Fibroblast of skin of left biceps (primary cell): Measurements from ENCODE around the gene PRR9.

ENCODE experiments used
- DNase-seq, 2 experiments: peaks; one replicate each; pipeline ENCODE4 v3.0.0-alpha.2; 2013; ENCODE audit warnings: low read depth in 2 of 2

Gene PRR9

DNA sequence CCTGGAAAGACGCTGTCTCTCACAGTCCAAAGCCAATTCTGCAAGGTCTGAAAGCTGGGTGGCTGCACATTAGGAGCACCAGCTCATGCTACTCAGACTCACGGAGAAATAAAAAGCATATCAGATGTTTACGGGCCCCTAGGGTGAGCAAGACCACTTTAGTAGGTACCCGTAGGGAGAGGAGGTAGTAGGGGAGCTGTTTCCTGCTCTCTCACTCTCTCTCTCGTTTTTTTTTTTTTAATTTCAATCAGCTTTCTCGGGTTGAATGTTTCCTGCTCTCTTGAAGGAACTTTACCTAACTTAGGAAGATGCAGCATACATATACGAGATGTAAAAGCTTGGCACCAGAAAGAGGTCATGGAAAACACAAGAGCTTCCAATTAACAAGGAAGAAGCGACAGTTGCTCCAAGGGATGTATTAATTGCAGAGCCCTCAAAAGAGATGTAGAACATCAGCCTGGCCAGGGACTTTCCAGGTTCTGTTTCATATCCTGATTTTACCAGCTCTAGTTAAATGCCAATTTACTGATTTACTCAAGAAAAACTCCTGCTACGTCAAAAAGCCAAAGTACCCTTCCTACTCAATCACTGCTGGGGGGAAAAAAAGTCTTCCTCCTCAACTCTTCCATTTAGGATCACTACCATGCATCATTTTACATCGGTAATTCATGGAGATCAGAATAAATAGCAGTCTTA lies 45.2 kb downstream of the PRR9 start:
- DNase-seq = no peak

DNA sequence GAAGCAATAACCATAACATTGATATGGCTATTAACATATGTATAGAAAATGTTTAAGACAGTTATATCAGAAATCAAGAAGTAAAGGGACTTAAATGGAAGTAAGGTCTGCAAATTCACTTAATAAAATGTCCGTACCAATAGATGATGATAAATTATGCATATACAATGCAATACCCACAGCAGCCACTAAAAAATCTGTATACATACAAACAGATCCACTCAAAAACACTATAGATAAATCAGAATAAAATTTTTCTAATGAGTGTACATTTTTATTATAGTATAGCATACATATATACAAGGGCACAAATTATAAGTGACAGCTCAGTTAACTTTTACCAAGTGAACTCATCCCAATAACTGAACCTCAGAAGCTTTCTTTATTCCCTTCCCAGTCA lies 48.1 kb downstream of the PRR9 start:
- DNase-seq = no peak
